ENCODE data around the gene FADS2.

FADS2 gene

DNA sequence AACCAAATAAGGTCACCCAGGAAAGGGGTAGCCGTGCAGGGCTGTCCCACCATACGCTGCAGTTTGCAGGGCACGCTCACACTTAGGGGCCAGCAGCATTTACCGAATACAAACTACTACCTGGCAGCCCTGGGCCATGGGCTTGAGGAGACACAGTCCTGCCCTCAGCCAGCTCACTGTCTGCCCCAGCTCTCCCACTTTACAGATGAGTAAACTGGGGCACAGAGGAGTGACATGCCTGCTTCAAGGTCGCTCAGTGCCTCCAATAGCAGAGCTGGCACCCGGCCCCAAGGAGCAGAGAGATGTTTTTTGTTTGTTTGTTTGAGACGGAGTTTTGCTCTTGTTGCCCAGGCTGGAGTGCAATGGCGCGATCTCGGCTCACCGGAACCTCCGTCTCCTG, 60.5 kb downstream of the FADS2 start:
- DNase-seq (ENCODE audit: low spot score): no peak

DNA sequence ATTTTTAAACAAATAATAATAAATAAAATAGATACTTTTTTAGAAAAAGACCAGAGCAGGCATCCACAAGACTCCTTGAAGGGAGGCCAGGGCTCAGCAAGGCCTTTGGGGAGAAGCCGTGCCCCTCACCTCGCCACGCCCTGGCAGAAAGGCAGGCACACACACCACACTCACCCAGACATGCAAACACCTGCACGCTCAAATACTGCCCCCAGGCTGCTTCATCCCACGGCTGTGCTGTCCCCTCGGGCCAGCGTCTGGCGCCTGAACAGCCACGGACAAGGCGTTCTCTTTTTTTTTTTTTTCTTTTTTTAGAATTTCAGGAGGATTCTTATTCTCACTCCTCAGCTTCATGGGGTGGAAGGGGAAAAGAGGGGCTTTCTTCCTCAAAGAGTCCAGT, 61.7 kb downstream of the FADS2 start:
- no peak for DNase-seq (ENCODE audit: low spot score)

DNA sequence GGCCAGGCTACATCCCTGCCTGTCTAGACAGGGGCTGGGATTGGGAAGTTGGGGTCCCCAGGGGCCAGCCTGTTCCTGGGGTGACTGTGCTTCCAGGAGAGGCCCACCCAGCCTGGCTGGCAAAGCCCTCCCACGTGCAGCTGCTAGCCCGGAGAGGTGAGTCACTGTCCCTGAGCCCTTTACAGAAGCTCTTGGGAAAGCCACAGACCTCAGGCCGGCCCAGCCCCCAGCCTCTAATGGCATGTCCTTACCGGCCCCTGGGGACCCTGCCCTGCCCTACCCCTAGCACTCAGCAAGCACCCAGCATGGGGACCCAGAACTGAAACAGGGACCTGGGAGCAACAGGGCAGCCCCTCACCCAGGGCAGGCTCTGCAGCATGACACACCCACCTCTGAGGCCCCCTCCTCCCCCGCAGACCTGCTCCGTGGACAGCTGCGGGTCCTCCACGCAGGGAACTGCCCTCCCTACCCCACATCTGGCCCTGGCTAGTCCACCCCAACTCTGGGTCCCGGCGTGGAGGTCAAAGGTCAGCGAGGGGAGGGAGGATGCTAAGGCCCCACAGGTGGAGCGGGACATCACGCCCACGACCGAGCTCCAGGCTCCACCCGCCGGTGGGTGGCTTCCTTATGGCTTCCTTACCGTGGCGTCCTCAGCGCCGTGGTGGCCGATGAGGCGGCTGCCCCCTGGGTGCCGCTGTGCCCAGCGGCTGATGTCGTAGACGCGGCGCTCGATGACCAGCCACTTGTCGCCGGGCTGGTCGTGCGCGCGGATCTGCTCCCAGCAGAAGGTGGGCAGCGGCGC, 62.6 kb downstream of the FADS2 start:
- DNase-seq (ENCODE audit: low spot score): peak; percentile 77

DNA sequence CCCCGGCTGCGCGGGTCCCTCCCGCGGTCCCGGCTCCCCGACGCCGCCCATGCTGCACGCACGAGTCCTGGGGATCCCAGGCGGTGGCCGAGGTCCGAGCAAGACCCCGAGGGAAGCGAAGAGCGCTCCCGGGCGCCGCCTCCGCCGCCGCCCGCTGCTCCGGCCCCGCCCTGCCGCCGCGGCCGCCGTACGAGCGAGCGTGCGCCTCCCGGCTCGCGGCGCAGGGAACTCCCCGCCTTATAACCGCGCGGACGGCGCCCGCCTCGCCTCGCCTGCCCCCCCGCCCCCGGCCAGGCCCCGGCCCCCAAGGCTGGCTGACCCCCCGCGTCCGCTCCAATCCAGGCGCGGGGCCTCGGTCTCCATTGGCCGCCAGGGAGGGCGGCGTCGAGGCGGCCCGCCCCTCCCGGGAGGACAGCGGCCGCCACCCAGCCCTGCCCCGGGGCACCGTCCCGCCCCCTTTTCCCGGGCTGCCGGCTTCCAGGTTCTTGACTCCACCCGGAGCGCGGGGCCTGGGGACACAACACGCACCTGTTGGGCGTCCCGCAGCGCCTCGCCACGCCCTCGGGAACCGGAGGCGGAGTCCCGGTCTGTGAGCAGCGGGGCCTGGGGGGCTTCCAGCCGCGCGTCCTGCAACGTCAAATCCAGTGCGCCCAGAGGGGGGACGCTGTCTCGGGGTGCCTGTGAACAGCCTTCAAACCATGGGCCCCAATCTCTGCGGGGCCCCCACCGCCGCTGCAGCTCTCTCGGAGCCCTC, 63.4 kb downstream of the FADS2 start, which contains the start of gene FADS3:
FADS3 (minus strand) TSS at position 215 of the 754 bp plus-strand sequence; CDS start at position 51, 164 bp downstream.
- DNase-seq (ENCODE audit: low spot score): peak; percentile 98

DNA sequence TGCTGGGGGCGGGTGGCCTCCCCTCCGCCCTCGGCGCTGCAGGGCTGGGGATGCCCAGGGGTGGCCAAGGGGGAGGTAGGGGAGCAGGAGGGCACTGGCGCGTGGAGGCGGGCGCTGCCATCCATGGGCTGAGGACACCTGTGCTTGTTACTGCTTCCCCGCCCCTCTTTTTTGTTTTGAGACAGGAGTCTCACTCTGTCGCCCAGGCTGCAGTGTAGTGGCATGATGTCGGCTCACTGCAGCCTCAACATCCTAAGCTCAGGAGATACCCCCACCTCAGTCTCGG, 63.9 kb downstream of the FADS2 start:
- no peak for DNase-seq (ENCODE audit: low spot score)

DNA sequence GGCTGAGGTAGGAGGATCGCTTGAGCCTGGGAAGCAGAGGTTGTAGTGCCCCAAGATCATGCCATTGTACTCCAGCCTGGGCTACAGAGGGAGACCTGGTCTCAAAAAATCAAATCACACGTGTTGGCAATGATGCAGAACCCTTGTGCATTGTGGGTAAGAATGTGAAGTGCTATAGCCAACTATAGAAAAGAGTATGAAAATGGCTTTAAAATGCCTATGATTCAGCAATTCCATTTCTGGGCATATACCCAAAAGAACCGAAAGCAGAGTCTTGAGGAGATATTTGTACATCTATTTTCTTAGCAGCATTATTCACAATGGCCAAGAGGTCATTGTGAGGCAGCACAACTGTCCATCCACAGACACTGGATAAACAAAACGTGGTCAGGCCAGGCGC, 65.9 kb downstream of the FADS2 start:
- no peak for DNase-seq (ENCODE audit: low spot score)

DNA sequence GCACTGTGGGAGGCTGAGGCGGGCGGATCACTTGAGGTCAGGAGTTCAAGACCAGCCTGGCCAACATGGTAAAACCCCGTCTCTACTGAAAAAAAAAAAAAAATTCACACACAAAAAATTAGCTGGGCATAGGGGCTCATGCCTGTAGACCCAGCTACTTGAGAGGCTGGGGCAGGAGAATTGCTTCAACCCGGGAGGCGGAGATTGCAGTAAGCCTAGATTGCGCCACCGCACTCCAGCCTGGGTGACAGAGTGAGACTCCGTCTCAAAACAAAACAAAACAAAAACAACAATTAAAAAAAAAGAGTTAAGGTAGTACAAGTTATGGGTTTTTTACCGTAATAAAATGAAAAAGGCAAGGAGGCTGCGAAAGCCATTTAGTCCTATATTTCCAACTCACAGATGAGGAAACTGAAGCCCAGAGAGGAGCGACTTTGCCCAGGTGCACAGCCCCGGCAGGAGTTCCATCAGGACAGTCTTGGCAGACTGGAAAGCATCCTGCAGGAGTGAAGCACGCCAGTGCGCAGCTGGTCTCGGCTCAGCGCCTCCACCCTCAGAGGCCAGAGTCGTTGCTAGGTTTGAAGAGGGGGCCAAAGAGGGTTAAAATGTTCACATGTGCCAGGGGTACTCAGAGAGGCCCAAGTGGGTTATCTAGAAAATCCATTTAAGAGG, 67.1 kb downstream of the FADS2 start:
- DNase-seq (ENCODE audit: low spot score): no peak

DNA sequence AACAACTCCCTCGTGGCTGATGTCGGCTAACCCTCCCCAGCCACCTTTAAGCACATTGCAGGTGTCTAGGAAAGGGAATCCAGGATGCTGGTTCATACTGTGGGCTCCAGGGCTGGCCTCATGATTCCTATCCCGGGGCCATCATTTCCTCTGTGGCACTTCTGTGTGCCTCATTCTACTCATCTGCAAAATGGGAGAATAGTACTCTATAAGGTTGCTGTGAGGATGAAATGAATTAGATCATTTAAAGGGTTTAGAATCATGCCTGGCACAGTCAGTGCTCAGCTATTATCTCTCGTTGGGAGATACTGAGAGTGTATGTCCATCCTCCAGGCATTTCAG, 67.6 kb downstream of the FADS2 start:
- DNase-seq (ENCODE audit: low spot score): no peak

DNA sequence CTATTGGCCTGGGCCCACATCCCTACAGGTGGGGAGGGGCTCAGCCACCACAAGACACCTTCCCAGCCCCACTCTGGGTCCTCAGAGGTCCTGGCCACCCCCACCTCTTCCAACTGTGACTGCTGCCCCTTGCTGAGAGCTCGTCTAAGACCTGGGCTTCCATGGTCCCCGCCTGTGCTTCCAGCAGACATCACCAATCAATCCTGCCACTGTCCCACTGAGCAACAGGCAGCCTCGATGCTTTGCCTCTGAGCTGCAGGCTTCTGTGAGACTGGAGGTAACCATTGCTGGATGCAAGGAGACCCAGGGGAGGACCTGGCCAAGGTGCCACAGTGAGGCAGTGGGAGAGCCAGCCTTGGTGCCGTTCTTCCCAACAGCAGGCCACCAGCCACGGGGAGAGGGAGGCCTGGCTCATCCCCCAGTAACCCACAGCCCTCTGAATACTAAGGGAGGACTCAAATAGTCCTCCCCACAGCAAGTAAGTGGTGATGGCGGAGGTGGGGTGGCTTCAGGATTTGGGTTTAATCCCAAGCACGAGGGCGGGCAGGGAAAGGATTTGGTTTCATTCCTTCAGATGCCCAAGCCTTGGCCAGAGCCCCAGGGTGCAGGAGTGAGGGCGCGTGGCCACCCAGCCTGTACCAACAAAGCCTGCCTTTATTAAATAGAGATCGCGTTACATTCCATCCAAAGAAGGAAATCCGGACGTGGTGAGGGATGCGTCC, 68.7 kb downstream of the FADS2 start:
- DNase-seq (ENCODE audit: low spot score): no peak

DNA sequence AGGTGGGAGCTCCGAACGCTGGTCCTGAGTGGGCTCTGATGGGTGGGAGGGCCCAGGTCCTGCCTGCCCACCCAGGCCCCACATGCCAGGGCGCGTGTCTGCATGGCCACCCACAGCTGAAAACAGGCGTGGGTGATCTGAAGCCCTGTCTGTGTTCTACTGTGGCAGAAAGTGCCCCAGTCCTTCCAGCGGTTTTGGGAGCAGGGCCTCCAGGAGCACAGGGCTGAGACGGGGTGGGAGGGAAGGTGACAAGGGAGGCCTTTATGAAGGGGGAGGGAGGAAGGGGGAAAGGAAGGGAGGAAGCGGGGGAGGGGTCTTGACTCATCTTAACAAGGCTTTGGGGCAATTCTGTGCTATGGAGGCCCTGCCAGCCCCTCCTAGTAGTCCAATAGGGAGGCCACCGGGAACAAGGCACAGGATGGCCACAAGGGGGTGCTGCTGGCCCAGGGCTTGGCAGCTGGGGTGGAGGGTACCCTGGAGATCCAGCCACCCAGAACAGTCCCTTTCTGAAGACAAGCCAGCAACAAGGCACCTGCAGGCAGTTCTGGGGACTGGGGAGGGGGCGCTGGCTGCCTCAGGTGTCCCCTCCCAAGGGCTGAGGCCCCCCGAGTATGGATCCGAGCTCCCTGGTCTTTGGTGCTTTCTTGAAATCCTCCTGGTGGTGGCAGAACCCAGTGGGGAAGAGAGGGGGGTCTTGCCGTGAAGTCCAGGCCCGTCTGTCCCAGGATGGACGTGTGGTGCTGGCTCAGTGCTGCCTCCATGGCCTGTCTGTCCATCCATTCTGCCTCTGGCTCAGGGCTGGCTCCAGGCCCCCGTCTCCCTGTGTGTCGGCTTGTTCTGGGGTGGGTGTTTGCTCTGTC, 69.5 kb downstream of the FADS2 start:
- DNase-seq (ENCODE audit: low spot score): peak; percentile 100

DNA sequence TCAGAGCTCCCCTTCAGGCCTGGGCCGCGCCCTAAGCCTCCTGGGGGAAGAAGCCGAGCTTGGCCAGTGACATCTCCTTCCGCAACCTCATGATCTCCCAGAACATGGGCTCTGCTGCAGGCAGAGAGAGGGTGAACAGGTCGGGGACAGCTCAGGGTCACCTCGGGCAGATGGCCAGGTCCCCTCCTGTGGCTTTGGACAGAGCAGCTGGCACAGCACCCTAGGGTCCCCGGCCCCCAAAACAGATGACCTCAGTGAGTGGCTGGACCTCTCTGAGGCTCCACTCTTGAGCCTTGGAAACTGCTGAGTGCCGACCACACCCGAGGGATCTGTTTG, 70.1 kb downstream of the FADS2 start:
- DNase-seq (ENCODE audit: low spot score): no peak

DNA sequence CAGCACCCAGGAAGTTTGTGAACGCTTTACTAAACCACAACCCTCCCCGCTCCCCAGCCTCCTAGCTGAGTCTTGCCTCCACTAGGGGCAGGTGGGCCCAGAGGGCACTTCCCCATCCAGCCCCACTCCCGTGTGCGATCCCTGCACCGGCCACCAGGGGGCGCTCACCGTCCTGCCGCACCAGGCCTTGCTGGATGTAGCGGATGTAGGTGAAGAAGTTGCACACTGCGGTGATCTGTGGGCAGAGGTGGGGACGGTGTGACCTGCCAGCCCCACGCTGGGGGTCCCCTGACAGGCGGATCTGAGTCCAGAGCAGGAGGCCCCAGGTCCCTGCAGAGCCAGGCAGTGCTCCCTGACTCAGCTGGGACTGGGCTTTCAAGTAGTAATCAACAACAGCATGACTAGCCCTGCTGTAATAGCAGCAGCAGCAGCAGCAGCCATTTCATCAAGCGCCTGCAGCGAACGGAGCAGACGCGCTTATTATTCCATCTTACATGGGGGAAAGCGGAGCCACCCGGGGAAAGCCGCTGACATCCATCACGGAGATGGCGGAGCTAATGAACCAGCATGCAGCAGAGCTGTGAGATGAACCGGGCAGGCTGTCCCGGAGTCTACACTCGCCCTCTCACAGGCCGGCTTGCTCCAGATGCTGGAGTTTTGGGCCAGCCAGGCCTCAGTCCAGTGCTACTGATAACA, 71.2 kb downstream of the FADS2 start:
- DNase-seq (ENCODE audit: low spot score): peak; percentile 100

DNA sequence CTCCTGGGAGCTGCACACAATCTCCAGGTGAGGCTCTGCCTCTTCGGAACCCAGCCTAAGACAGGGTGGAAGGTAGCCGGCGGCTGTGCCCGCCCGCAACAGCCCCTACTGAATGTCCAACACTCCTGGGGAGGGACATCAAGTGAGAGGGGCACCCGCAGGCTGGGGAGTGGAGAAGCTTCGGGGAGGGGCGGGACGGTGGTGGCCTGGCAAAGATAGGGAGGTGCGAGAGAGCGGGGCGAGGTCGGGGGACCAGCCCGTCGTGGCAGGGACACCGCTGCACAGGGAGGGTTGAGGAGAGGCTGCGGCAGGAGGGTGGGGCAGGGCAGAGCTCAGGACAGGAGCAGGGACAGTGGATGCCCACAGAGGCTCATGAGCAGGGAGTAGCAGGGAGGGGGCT, 72.2 kb downstream of the FADS2 start:
- DNase-seq (ENCODE audit: low spot score): no peak

DNA sequence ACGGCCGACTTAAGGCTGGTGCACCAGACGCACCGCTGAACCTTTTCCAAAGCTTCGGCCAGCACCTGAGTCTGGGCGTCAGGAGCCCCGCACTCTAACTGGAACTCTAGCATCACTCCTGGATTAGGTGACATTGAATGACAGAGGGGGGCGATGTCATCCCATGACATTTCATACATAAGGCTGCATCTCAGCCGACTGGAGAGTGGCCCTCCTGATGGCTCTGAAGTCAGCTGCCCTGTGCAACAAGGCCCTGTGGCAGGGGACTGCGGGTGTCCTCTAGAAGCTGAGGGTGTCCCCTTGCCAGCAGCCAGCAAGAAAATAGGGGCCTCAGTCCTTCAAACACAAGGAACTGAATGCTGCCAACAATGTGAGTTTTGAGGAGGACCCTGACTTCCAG, 73.3 kb downstream of the FADS2 start:
- peak; percentile 72 for DNase-seq (ENCODE audit: low spot score)

DNA sequence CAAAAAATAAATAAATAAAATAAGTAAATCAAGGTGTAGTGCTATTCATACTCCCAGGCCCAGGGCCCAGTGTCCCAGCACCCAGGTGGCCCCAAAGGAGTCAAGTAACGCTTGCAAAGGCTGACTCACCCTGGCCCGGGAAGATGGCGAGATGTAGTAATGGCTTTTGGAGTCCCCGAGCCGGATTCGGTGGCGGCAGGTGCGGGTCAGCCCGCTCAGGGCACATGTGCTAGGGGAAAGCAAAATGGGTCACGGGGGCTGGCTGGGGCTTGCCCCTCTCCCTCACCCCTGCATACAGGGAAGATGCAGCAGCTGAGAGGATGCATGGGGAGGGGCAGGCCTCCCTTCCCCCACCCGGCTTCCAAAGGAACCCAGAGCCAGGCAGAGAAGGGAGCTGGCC, 74.2 kb downstream of the FADS2 start:
- no peak for DNase-seq (ENCODE audit: low spot score)

DNA sequence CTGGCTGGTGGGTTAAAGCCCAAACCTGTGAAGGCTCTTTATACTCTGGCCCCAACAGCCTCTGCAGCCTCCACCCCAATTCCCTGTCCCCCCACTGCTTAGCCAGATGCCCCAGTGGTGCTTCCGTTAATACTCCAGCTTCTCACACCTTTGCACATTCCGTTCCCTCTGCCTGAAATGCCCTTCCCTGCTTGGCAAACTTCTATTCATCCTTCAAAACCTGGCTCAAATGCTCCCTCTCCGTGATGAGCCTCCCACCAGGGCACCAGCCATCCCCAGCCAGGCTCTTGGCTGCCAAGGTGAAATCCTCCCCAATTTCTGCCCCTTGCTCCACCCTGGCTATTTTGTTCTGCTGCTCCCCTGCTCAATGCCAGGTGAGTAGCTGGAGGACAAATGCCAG, 75.7 kb downstream of the FADS2 start:
- no peak for DNase-seq (ENCODE audit: low spot score)

DNA sequence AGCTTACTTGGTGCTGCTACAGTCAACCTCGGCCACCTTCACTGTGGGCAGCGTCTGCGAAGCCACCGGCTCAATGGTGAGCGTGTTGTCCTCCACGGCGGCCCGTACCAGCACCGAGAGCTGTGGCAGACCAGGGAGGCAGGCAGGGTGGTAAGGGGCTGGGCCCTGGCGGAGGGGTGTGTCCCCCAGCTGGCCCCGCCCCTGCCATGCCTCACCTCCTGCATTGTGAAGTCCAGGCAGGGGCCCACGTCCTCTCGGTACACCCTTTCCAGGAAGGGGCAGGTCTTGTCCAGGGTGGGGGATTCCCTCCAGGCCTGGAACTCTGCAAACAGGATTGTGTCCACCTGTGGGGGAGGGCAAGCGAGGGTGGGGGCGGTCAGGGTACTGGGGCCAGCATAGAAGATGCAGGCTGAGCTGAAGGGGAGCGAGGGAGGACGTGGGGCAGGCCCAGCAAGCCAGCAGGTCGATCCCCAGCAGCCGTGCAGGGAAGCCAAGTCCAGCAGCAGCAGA, 76.5 kb downstream of the FADS2 start:
- DNase-seq (ENCODE audit: low spot score): no peak

DNA sequence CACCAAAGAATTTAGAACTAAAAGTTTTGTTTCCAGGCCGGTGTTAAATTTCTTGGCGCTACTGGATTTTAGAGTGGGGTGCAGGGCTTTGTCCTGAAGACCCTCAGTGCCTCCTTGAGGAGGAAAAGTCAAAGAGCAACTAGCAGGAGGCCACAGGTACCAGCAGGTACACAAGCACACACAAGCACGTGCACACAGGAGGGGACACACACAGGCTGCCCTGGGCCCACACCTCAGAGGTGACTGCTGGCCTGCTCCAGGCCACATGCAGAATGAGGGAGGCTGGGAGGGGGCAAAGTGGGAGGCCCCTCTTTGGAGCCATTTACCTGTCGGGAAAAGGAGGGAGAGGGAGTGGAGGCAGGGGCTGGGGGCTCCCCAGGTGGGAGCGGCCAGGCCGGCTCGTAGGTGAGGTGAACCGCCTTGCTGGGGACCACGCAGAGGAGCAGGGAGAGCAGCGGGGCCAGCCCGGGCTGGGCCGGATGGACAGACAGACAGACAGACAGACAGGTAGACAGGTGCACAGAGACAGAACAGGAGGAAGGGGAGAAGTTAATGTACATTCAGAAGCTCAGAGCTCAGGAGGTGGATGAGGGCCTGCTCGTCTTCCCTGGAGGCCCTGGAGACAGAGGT, 77.1 kb downstream of the FADS2 start:
- no peak for DNase-seq (ENCODE audit: low spot score)

DNA sequence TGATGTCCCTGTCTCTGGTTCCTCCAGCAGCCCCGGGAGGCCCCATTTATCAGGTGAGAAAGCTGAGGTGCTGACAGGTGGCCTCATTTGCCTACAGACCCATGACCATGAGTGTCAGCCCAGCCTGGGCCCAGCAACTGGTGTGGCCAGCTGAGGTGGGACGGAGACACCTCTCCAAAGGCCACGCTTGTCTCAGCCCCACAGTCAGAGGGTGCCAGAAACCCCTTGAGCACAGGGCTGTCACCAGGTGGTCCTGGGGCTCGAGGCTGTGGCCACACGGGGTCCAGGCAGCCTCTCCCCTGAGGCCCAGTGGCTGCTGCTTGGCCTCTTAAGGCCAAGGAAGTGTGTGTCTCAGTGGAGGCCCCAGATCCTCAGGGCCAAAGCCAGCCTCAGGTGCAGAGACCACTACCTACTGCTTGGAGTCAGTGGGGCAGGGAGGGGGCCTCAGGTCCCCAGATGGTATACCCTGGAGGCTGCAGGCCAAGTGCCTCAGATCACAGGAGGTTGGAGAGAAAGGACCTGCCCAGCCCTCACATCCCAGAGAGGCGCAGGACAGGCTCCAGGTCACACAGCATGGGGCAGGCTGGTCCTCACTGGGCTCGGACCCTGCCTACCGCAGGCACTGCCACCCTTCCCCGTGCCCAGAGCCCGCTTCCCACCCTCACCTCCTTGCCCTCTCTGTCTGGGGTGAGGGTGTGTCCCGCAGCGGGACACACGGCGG, 77.9 kb downstream of the FADS2 start:
- DNase-seq (ENCODE audit: low spot score): no peak

DNA sequence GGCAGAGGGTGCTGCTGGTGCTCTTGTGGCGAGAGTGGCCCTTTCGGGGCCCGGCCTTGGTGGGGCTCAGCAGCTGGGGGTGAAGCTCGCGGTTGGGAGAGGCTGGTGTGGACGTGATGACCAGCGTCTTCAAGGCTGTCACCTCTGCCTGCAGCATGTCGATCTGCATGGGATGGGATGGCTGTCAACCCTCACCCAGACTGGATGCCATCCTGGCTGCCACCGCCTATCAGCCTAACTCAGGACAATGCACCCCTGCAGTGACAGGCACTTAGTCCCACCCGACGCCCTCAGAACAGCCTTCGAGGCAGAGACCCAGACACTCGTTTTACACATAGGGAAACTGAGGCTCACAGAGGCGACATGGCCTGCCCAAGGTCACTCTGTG, 78.4 kb downstream of the FADS2 start:
- DNase-seq (ENCODE audit: low spot score): no peak

Measured in HuH-7 (cell line).